Erythroblast (primary cell): ENCODE measurements around the gene SERPINA4.

Source experiments
- GATA1 ChIP-seq: IDR thresholded peaks from 2 replicates; pipeline ENCODE4 v1.6.1; 2011; ENCODE audit warnings: low read depth, mild to moderate bottlenecking, control low read depth, low read length, moderate library complexity
- POLR2A ChIP-seq: IDR thresholded peaks from 2 replicates; pipeline ENCODE4 v1.6.1; 2011; ENCODE audit warnings: mild to moderate bottlenecking, low read length

GRCh38 chr14:94532447-94532846 lies 28.8 kb upstream of the SERPINA4 start:
- TF ChIP-seq POLR2A = no peak
- TF ChIP-seq GATA1 = no peak
